ENCODE results near the gene NECTIN3.

GRCh38 chr3:111069974-111070771, 1.4 kb upstream of the NECTIN3 start:
- TF ChIP-seq POLR2A (IDR thresholded peaks at IDR 0.05), result no peak
- TF ChIP-seq POLR2AphosphoS5 (IDR thresholded peaks at IDR 0.05; ENCODE audit: insufficient read depth in 1 of 2, low read depth in 1 of 2), result no peak
- no peak for TF ChIP-seq CTCF (IDR thresholded peaks at IDR 0.05)
